Fibroblast of lung (primary cell): ENCODE measurements around the gene ADAMTS6. TPM values are rescaled to one million over a fixed set of nuclear protein-coding genes. Genes with fewer than 3 reads are reported as not detected.

Experiments used
- DNase-seq, 2 donors: peaks; one replicate each; pipeline versions ENCODE4 v3.0.0 to v3.0.0-alpha.2; 2010; ENCODE audit warnings: low read depth in 2 of 2
- H2AFZ ChIP-seq: 2 replicates; pipeline ENCODE4 v1.5.1; 2012; ENCODE audit warnings: low read length, control low read depth, inconsistent platforms
- H3K27ac ChIP-seq: 2 replicates; pipeline ENCODE4 v1.5.1; 2011; ENCODE audit warnings: low read length, control low read depth; ENCODE audit not compliant: insufficient read depth
- H3K27me3 ChIP-seq: 2 replicates; pipeline ENCODE4 v1.5.1; 2011; ENCODE audit warnings: mild to moderate bottlenecking, low read length; ENCODE audit not compliant: control insufficient read depth, insufficient read depth
- H3K36me3 ChIP-seq: 2 replicates; pipeline ENCODE4 v1.5.1; 2011; ENCODE audit warnings: low read length; ENCODE audit not compliant: control insufficient read depth, insufficient read depth
- H3K4me1 ChIP-seq: 2 replicates; pipeline ENCODE4 v1.5.1; 2011; ENCODE audit warnings: low read length; ENCODE audit not compliant: control insufficient read depth, insufficient read depth; ENCODE audit errors: extremely low read depth
- H3K4me2 ChIP-seq: 2 replicates; pipeline ENCODE4 v1.5.1; 2011; ENCODE audit warnings: low read length, control low read depth; ENCODE audit not compliant: insufficient read depth; ENCODE audit errors: extremely low read depth
- H3K4me3 ChIP-seq, 4 experiments: fragments of 200-600 bp in 1 of 4; sonication (generic) in 1 of 4; replicated peaks in 1 of 4; 2 replicates each; pipeline ENCODE4 v1.5.1; 2011 to 2016; ENCODE audit warnings: low read length in 4 of 4, low read depth in 3 of 4, mild to moderate bottlenecking in 3 of 4, control low read depth in 2 of 4, inconsistent platforms in 1 of 4, mixed read lengths in 1 of 4; ENCODE audit not compliant: insufficient read depth in 1 of 4; ENCODE audit errors: control extremely low read depth in 1 of 4
- H3K79me2 ChIP-seq: 2 replicates; pipeline ENCODE4 v1.5.1; 2012; ENCODE audit warnings: mild to moderate bottlenecking, low read length, inconsistent platforms; ENCODE audit not compliant: control insufficient read depth, insufficient read depth
- H3K9ac ChIP-seq: 2 replicates; pipeline ENCODE4 v1.5.1; 2011; ENCODE audit warnings: mild to moderate bottlenecking, low read length, control low read depth; ENCODE audit not compliant: insufficient read depth
- H3K9me3 ChIP-seq: 2 replicates; pipeline ENCODE4 v1.5.1; 2012; ENCODE audit warnings: low read depth, low read length; ENCODE audit not compliant: control insufficient read depth, insufficient read depth
- H4K20me1 ChIP-seq: 2 replicates; pipeline ENCODE4 v1.5.1; 2011; ENCODE audit warnings: low read length; ENCODE audit not compliant: control insufficient read depth, insufficient read depth; ENCODE audit errors: extremely low read depth
- CTCF ChIP-seq, 2 donors: IDR thresholded peaks in 1 of 2; conservative IDR thresholded peaks in 1 of 2; 1 replicate in 1 of 2; 2 replicates in 1 of 2; pipeline ENCODE4 v1.5.1; 2011 to 2012; ENCODE audit warnings: low read length in 2 of 2, control low read depth in 1 of 2, inconsistent platforms in 1 of 2, low read depth in 1 of 2, mild to moderate bottlenecking in 1 of 2
- EZH2 ChIP-seq: IDR thresholded peaks from 2 replicates; pipeline ENCODE4 v1.5.1; 2012; ENCODE audit warnings: low read length, control low read depth, mild to moderate bottlenecking; ENCODE audit errors: missing control alignments
- polyA plus RNA-seq, 2 donors: library from polyadenylated mRNA; depleted of rRNA in 1 of 2; stranded (reverse) in 1 of 2; unstranded in 1 of 2; fragments of >200 nt; gene quantifications; 2 replicates each; pipeline ENCODE4 v1.2.1, GENCODE V29; 2011 to 2012; ENCODE audit warnings: missing spikeins in 1 of 2
- total RNA-seq: library from RNA; depleted of rRNA; stranded (reverse); fragments of >200 nt; gene quantifications from 2 replicates; pipeline ENCODE4 v1.2.1, GENCODE V29; 2014

ADAMTS6 gene
- total and polyA plus RNA-seq, 2 donors (not counting 1 experiment from before 2014, with no cell fraction given) = 7.5 to 45.2 TPM

GRCh38 chr5:65334077-65334476, 147.6 kb downstream of the ADAMTS6 start:
- H3K9me3 ChIP-seq = no peaks in the 10 kb centered on the region
- H3K27me3 ChIP-seq = no peaks in the 10 kb centered on the region
- H4K20me1 ChIP-seq = no peaks in the 10 kb centered on the region
- peaks cover 6% of the 10 kb centered on the region for H3K79me2 ChIP-seq
- TF ChIP-seq EZH2 = no peak
- TF ChIP-seq CTCF (conservative IDR thresholded peaks at IDR 0.05 in 1 of 2, IDR thresholded peaks at IDR 0.05 in 1 of 2; ENCODE audit: low read depth in 1 of 2, low read length in 2 of 2) = no peak
- H3K9ac ChIP-seq = no peak overlapping the region
- H2AFZ ChIP-seq = no peak overlapping the region
- H3K4me3 ChIP-seq = no peak overlapping the region
- DNase-seq = peak in 1 of 2 donors; percentile 50
- H3K4me1 ChIP-seq = peaks cover 2% of the 10 kb centered on the region
- H3K27ac ChIP-seq = no peak overlapping the region
- no peaks in the 10 kb centered on the region for H3K36me3 ChIP-seq
- no peak overlapping the region for H3K4me2 ChIP-seq

- H3K9me3 ChIP-seq = no peaks in the 10 kb centered on the region
- H3K79me2 ChIP-seq = no peaks in the 10 kb centered on the region
- H3K27me3 ChIP-seq = no peaks in the 10 kb centered on the region
- no peak for DNase-seq
- no peak for TF ChIP-seq EZH2
- TF ChIP-seq CTCF (conservative IDR thresholded peaks at IDR 0.05 in 1 of 2, IDR thresholded peaks at IDR 0.05 in 1 of 2; ENCODE audit: low read depth in 1 of 2, low read length in 2 of 2) = no peak
- H3K4me3 ChIP-seq = no peak overlapping the region
- no peak overlapping the region for H3K4me2 ChIP-seq
- H3K27ac ChIP-seq = no peak overlapping the region
- no peaks in the 10 kb centered on the region for H3K36me3 ChIP-seq
- no peaks in the 10 kb centered on the region for H4K20me1 ChIP-seq
- no peak overlapping the region for H2AFZ ChIP-seq
- H3K9ac ChIP-seq = no peak overlapping the region
- H3K4me1 ChIP-seq = peaks cover 3% of the 10 kb centered on the region
These were observed 149.1 kb downstream of the ADAMTS6 start for GRCh38 chr5:65332591-65332990.

- Histone ChIP-seq H3K4me2 (no peak overlapping the region), H2AFZ (no peak overlapping the region), H3K4me3 (no peak overlapping the region), H3K36me3 (no peaks in the 10 kb centered on the region), H3K79me2 (no peaks in the 10 kb centered on the region), H3K4me1 (peaks cover 5% of the 10 kb centered on the region), H4K20me1 (no peaks in the 10 kb centered on the region), H3K27ac (no peak overlapping the region), H3K9me3 (no peaks in the 10 kb centered on the region), H3K27me3 (no peaks in the 10 kb centered on the region), H3K9ac (no peak overlapping the region)
- peak; percentile 51 to 56 for DNase-seq
- TF ChIP-seq CTCF (conservative IDR thresholded peaks at IDR 0.05 in 1 of 2, IDR thresholded peaks at IDR 0.05 in 1 of 2; ENCODE audit: low read depth in 1 of 2, low read length in 2 of 2) (no peak), EZH2 (no peak)
These were observed 152.5 kb downstream of the ADAMTS6 start for GRCh38 chr5:65329266-65329665.
